Neutrophil (primary cell): ENCODE results near the gene GPD1.

Experiments
- H3K27ac ChIP-seq: fragments of 200-600 bp; sonication (generic); 2 replicates; pipeline ENCODE4 v1.5.1; 2016; ENCODE audit warnings: mild to moderate bottlenecking, moderate library complexity
- H3K27me3 ChIP-seq: fragments of 200-600 bp; sonication (generic); 2 replicates; pipeline ENCODE4 v1.6.0; 2016; ENCODE audit warnings: mild to moderate bottlenecking
- H3K36me3 ChIP-seq: fragments of 200-600 bp; sonication (generic); 2 replicates; pipeline ENCODE4 v1.5.1; 2017
- H3K4me1 ChIP-seq, 2 experiments: fragments of 200-600 bp in 1 of 2; sonication (generic) in 1 of 2; 1 replicate in 1 of 2; 2 replicates in 1 of 2; pipeline versions ENCODE4 v1.5.1 to v1.6.1; 2013 to 2016; ENCODE audit warnings: low read depth in 1 of 2, low read length in 1 of 2, mild to moderate bottlenecking in 1 of 2, moderate library complexity in 1 of 2; ENCODE audit not compliant: control insufficient read depth in 1 of 2, insufficient read depth in 1 of 2
- H3K4me3 ChIP-seq, 2 experiments: fragments of 200-600 bp in 1 of 2; sonication (generic) in 1 of 2; 1 replicate in 1 of 2; 2 replicates in 1 of 2; pipeline ENCODE4 v1.5.1; 2013 to 2016; ENCODE audit warnings: low read depth in 1 of 2, low read length in 1 of 2, mild to moderate bottlenecking in 1 of 2, moderate library complexity in 1 of 2
- H3K9me3 ChIP-seq: fragments of 200-600 bp; sonication (generic); 2 replicates; pipeline ENCODE4 v1.5.1; 2016
- TF ChIP-seq, protein P1 (sequence below): fragments of 200-600 bp; sonication (generic); IDR thresholded peaks from 2 replicates; pipeline ENCODE4 v1.5.1; 2016; ENCODE audit warnings: antibody characterized with exemption

The GPD1 gene

DNA sequence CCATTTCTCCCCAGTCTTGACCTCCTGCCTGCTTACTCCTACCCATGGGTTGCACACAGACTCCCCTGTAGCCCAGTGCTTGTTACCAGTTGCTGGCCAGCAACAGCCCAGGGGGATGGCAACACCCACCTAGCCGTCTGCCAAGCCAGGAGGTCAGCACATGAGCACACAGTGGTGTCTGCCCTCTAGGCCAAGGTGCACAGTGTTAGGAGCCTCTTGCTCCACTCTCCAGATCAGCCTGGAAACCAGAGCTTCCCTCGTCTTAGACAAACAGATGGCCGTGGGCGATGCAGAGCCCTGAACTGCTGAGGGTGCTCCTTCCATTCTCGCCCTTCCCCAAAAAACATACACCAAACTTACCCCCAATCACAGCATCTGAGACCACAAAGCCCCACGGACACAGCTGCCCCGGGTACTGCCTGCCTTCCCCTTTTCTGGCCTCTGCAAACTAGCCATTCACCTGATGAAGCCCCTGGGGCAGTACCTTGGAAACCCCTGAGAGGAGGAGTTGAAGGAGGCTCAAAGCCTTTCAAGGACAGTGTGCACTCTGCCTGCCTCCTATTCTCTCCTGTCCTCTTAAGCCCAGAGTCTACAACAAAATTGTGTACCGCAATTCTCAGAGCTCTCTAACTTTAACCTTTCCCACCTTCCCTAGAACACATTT lies 1.0 kb upstream of the GPD1 start:
- Histone ChIP-seq H3K27ac (no peak overlapping the region), H3K9me3 (no peaks in the 10 kb centered on the region)

DNA sequence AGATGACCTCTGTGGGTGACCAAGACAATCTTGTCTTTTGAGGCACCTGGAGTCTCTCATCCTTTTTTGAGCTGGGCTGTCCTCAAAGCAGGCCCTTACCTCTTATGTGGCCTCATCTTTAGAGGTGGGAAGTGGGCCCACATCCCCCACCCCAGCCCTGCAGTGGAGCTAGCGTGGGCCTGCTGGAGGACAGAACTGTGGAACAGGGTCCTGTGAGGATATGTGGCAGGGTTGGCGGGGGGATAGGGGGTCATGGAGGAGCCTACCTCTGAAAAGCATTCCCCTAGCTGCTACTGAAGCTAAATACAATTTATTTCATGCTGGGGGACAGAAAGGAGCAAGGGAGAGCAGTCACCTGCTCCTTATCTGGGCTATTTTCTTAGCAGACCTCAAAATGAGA lies 457 bp upstream of the GPD1 start:
- no peaks in the 10 kb centered on the region for H3K9me3 ChIP-seq

More for the DNA sequence above, 1.0 kb upstream of the GPD1 start:
- TF ChIP-seq, protein P1, sequence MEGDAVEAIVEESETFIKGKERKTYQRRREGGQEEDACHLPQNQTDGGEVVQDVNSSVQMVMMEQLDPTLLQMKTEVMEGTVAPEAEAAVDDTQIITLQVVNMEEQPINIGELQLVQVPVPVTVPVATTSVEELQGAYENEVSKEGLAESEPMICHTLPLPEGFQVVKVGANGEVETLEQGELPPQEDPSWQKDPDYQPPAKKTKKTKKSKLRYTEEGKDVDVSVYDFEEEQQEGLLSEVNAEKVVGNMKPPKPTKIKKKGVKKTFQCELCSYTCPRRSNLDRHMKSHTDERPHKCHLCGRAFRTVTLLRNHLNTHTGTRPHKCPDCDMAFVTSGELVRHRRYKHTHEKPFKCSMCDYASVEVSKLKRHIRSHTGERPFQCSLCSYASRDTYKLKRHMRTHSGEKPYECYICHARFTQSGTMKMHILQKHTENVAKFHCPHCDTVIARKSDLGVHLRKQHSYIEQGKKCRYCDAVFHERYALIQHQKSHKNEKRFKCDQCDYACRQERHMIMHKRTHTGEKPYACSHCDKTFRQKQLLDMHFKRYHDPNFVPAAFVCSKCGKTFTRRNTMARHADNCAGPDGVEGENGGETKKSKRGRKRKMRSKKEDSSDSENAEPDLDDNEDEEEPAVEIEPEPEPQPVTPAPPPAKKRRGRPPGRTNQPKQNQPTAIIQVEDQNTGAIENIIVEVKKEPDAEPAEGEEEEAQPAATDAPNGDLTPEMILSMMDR = no peak
- Histone ChIP-seq H3K36me3 (peaks cover 48% of the 10 kb centered on the region), H3K27me3 (peaks cover 6% of the 10 kb centered on the region), H3K4me1 (peaks cover 19 to 22% of the 10 kb centered on the region in 2 experiments), H3K4me3 (no peak overlapping the region)

DNA sequence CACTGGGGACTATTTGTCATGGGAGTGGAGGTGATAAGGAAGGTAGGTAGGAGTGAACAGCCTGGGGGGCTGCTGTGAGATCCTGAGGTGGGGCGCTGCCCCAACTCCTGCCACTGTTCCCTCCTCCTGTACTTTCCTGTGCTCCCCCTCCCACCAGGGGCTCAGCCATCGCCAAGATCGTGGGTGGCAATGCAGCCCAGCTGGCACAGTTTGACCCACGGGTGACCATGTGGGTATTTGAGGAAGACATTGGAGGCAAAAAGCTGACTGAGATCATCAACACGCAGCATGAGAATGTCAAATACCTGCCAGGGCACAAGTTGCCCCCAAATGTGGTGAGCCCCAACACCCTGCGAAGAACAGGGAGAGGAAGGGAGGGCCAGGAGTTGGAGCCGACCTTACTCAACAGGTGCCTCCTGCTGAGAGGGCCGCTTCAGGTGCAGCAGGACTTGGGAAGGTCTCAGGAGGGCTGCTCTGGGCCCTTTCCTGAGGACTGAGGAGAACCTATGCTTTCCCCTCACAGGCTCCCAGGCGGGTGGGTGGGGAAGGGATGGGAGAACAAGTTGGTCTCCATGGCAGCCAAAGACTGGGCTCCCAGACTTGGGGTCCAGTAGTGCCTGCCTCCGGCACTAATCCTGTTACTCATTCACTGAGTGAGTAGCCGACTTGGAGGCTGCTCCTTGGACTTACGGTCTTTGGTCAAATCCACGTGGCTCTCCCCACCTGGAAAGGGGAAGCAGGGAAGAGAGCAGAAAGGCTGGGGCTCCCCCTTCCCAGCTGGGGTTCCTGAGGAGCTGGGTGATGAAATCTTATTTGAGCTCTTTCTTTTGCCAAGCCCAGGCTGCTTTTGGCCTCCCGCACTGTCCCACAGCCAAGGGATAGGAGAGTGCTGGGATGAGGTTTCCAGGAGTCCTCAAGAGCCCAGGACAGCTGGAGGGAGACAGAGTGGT lies 884 bp downstream of the GPD1 start:
- Histone ChIP-seq H3K9me3 (no peaks in the 10 kb centered on the region), H3K4me1 (peaks cover under 1 to 4% of the 10 kb centered on the region in 2 experiments), H3K4me3 (no peak overlapping the region), H3K36me3 (peaks cover 29% of the 10 kb centered on the region), H3K27ac (no peak overlapping the region), H3K27me3 (peaks cover 6% of the 10 kb centered on the region)
- TF ChIP-seq, protein P1 = no peak

More for the DNA sequence above, 457 bp upstream of the GPD1 start:
- no peak overlapping the region for H3K4me3 ChIP-seq
- peaks cover 42% of the 10 kb centered on the region for H3K36me3 ChIP-seq
- no peak overlapping the region for H3K27ac ChIP-seq
- peaks cover 13 to 17% of the 10 kb centered on the region in 2 experiments for H3K4me1 ChIP-seq
- TF ChIP-seq, protein P1 = no peak
- H3K27me3 ChIP-seq = peaks cover 6% of the 10 kb centered on the region

DNA sequence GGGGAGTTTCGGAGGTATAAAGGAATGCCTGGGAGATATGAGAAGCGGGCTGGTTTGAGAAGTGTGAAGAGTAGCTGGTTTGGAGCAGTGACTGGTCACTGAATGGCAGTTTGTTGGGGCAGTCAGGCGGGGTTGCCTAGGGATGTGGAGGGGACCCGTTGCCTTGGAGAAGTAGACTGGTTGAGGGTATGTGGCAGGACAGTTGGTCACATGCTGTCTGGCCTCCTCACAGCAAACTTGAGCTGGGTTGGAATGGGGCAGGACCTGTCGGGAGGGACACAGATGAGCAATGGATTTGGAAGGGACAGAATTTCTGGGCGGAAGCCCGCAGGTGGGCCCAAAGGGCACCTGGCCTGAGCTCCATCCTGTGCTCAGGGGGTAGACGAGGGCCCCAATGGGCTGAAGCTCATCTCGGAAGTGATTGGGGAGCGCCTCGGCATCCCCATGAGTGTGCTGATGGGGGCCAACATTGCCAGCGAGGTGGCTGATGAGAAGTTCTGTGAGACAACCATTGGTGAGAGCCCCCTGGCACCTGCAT lies 2.2 kb downstream of the GPD1 start:
- no peaks in the 10 kb centered on the region for H3K9me3 ChIP-seq
- peaks cover 6% of the 10 kb centered on the region for H3K27me3 ChIP-seq
- H3K4me3 ChIP-seq = no peak overlapping the region
- H3K4me1 ChIP-seq = peaks cover under 1 to 4% of the 10 kb centered on the region in 2 experiments
- H3K27ac ChIP-seq = no peak overlapping the region
- H3K36me3 ChIP-seq = peaks cover 17% of the 10 kb centered on the region
- TF ChIP-seq, protein P1 = no peak

DNA sequence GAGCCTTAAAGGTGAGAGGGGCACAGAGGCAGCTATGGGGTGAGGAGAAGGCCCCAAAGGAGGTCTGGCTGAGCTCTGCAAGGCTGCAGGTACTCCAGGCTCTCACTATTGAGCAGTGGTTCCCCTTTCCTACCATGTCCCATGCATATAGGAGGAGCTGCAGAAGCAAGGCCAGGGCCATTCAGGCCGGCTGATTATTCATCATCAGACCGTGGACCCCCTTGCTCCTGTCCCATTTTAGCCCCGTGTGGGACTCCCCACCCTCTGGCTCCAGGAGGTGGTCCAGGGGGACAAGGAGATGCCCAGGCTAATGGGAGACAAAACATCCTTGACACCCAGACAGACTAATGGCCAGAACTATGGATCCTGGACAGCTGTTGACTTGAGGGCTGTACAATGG lies 3.1 kb downstream of the GPD1 start:
- H3K9me3 ChIP-seq = no peaks in the 10 kb centered on the region
- H3K27me3 ChIP-seq = peaks cover 6% of the 10 kb centered on the region
- H3K4me3 ChIP-seq = no peak overlapping the region
- TF ChIP-seq, protein P1 = no peak
- no peak overlapping the region for H3K27ac ChIP-seq
- H3K4me1 ChIP-seq = peaks cover 7 to 10% of the 10 kb centered on the region in 2 experiments
- H3K36me3 ChIP-seq = peaks cover 9% of the 10 kb centered on the region
